ENCODE measurements around the gene BAZ1B.
"Not testable (repeated sequence)": the region's sequence is repeated elsewhere in the genome, so short reads cannot be mapped to it uniquely, and the experiment has no call there.

The BAZ1B gene

DNA sequence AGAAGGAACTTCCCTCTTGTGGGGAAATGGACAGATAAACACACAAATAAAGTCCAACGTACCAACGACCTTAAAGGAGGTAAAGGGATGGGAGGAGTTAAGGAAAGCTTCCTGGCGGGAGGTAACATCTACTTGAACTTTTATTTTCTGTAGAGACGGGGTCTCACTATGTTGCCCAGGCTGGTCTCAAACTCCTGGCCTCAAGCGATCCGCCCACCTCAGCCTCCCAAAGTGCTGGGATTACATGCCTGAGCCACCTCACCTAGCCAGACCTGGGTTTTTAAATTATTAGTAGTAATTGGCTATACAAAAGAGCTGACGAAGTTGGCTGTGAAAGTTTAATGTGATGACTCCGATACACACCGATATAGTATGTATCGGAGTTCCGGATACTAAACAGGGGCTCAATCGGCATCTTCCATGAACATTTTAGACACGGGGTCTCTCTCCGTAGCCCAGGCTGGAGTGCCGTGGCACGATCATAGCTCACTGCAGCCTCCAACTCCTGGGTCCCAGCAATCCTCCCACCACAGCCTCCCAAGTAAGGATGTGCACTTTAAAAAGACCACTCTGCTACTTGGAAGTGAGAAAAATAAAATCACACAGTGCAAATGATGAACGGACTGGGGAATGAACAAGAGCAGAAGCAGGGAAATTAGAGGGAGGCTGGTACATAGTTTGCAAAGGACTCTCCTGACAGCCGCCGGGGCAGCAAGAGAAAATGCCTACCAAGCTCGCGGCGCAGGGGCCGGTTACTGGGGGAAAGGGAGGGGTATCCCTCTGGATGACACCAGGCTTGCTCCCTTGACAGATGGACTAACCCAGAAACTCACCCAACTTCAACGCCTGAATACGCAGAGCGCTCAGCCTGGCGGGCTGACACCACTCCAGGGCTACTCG, 34.4 kb upstream of the BAZ1B start:
- Mint-ChIP-seq H3K4me1 (ENCODE audit: low read depth) (peaks cover 43% of the 10 kb centered on the region), H3K27ac (peak overlapping the region; percentile 97), H3K36me3 (ENCODE audit: low read depth) (peaks cover 58% of the 10 kb centered on the region), H3K27me3 (peaks cover 4% of the 10 kb centered on the region), H3K9me3 (no peaks in the 10 kb centered on the region), H3K4me3 (peak overlapping the region; percentile 94)
- intact Hi-C loops (cut with micrococcal nuclease) = loop anchor here (1.0 kb wide), 2 partner anchors 22 to 34 kb away; partner anchors contain the start of genes BAZ1B and TBL2

DNA sequence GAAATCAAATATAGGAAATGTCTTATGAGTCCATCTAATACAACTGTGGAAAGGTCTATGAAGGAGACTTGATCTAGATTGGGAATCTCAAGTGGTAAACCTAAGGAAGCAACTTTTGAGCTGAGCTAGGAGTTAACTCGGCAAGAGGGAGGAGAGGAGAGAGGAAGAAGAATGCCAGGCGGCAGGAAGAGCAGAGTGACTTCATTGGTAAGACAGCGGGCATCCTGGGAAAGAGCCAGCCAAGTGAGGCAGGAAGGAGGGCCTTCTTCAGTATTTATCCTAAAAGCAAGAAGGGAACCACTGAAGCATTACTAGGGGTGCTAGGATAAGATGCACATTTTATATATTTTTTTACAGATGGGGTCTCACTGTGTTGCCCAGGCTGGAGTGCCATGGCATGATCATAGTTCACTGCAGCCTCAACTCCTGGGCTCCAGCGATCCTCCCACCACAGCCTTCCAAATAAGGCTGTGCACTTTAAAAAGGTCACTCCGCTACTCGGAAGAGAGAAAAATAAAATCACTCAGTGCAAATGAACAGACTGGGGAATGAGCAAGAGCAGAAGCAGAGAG, 33.4 kb upstream of the BAZ1B start:
- intact Hi-C loops (cut with micrococcal nuclease) = no loop called here
- Mint-ChIP-seq H3K36me3 (ENCODE audit: low read depth) (peaks cover 67% of the 10 kb centered on the region), H3K27me3 (peaks cover under 1% of the 10 kb centered on the region), H3K4me1 (ENCODE audit: low read depth) (peaks cover 39% of the 10 kb centered on the region), H3K4me3 (peak overlapping the region; percentile 94), H3K27ac (peak overlapping the region; percentile 18), H3K9me3 (no peaks in the 10 kb centered on the region)

GRCh38 chr7:73550093-73550492, 28.0 kb upstream of the BAZ1B start:
- H3K4me3 Mint-ChIP-seq; H3K27me3 Mint-ChIP-seq; H3K9me3 Mint-ChIP-seq; H3K27ac Mint-ChIP-seq; intact Hi-C loops (cut with micrococcal nuclease): not testable (repeated sequence)
- peaks cover 35% of the 10 kb centered on the region for H3K4me1 Mint-ChIP-seq (ENCODE audit: low read depth)
- peaks cover 100% of the 10 kb centered on the region for H3K36me3 Mint-ChIP-seq (ENCODE audit: low read depth)

- H3K36me3 Mint-ChIP-seq (ENCODE audit: low read depth) = peaks cover 98% of the 10 kb centered on the region
- no peaks in the 10 kb centered on the region for H3K27me3 Mint-ChIP-seq
- H3K4me1 Mint-ChIP-seq (ENCODE audit: low read depth) = peaks cover 26% of the 10 kb centered on the region
- no peaks in the 10 kb centered on the region for H3K9me3 Mint-ChIP-seq
- H3K4me3 Mint-ChIP-seq = no peak overlapping the region
- intact Hi-C loops (cut with micrococcal nuclease) = loop anchor here (2.0 kb wide), 1 partner anchor 20 kb away; no protein-coding TSS in a partner anchor
- H3K27ac Mint-ChIP-seq = no peak overlapping the region
Observed at GRCh38 chr7:73549176-73549575, 27.1 kb upstream of the BAZ1B start.

DNA sequence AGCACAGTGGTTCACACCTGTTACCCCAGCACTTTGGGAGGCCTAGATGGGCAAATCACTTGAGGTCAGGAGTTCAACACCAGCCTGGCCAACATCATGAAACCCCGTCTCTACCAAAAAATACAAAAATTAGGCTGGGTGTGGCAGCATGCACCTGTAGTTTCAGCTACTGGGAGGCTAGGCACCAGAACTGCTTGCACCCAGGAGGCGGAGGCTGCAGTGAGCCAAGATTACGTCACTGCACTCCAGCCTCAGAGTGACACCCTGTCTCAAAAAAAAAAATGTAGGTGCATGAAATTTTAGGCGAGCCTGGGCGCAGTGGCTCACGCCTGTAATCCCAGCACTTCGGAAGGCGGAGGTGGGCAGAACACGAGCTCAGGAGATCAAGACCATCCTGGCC, 25.7 kb upstream of the BAZ1B start:
- no peaks in the 10 kb centered on the region for H3K27me3 Mint-ChIP-seq
- no peak overlapping the region for H3K4me3 Mint-ChIP-seq
- no peak overlapping the region for H3K27ac Mint-ChIP-seq
- peaks cover 26% of the 10 kb centered on the region for H3K4me1 Mint-ChIP-seq (ENCODE audit: low read depth)
- no peaks in the 10 kb centered on the region for H3K9me3 Mint-ChIP-seq
- peaks cover 98% of the 10 kb centered on the region for H3K36me3 Mint-ChIP-seq (ENCODE audit: low read depth)
- intact Hi-C loops (cut with micrococcal nuclease) = loop anchor here (2.0 kb wide), 1 partner anchor 21 kb away; no protein-coding TSS in a partner anchor

DNA sequence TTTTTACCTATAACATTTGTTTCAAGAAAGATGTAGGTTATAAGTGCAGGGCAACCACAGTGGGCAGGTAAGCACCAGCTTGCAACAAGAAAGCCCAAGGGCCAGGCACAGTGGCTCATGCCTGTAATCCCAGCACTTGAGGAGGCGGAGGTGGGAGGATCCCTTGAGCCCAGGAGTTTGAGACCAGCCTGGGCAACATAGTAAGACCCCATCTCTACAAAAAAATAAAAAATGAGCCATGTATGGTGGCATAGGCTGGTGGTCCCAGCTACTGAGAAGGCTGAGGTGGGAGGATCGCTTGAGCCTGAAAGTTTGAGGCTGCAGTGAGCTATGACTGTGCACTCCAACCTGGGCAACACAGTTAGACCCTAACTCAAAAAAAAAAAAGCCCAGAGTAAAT, 22.6 kb upstream of the BAZ1B start:
- intact Hi-C loops (cut with micrococcal nuclease) = no loop called here
- Mint-ChIP-seq H3K9me3 (no peaks in the 10 kb centered on the region), H3K4me3 (no peak overlapping the region), H3K27me3 (no peaks in the 10 kb centered on the region), H3K27ac (no peak overlapping the region), H3K36me3 (ENCODE audit: low read depth) (peaks cover 98% of the 10 kb centered on the region), H3K4me1 (ENCODE audit: low read depth) (peaks cover 26% of the 10 kb centered on the region)

- intact Hi-C loops (cut with micrococcal nuclease) = no loop called here
- Mint-ChIP-seq H3K36me3 (ENCODE audit: low read depth) (peaks cover 97% of the 10 kb centered on the region), H3K9me3 (no peaks in the 10 kb centered on the region), H3K4me1 (ENCODE audit: low read depth) (peaks cover 6% of the 10 kb centered on the region), H3K4me3 (no peak overlapping the region), H3K27ac (no peak overlapping the region), H3K27me3 (no peaks in the 10 kb centered on the region)
Observed at GRCh38 chr7:73541722-73542121, 19.6 kb upstream of the BAZ1B start.

GRCh38 chr7:73539709-73540108, 17.6 kb upstream of the BAZ1B start:
- no peaks in the 10 kb centered on the region for H3K4me1 Mint-ChIP-seq (ENCODE audit: low read depth)
- intact Hi-C loops (cut with micrococcal nuclease) = no loop called here
- H3K27me3 Mint-ChIP-seq = no peaks in the 10 kb centered on the region
- H3K27ac Mint-ChIP-seq = no peak overlapping the region
- H3K4me3 Mint-ChIP-seq = no peak overlapping the region
- peaks cover 97% of the 10 kb centered on the region for H3K36me3 Mint-ChIP-seq (ENCODE audit: low read depth)
- no peaks in the 10 kb centered on the region for H3K9me3 Mint-ChIP-seq

GRCh38 chr7:73538510-73538909, 16.4 kb upstream of the BAZ1B start:
- peaks cover 88% of the 10 kb centered on the region for H3K36me3 Mint-ChIP-seq (ENCODE audit: low read depth)
- intact Hi-C loops (cut with micrococcal nuclease); H3K27me3 Mint-ChIP-seq; H3K27ac Mint-ChIP-seq; H3K9me3 Mint-ChIP-seq; H3K4me1 Mint-ChIP-seq (ENCODE audit: low read depth); H3K4me3 Mint-ChIP-seq: not testable (repeated sequence)

GRCh38 chr7:73537051-73537450, 15.0 kb upstream of the BAZ1B start:
- Mint-ChIP-seq H3K9me3 (no peaks in the 10 kb centered on the region), H3K4me1 (ENCODE audit: low read depth) (no peaks in the 10 kb centered on the region), H3K4me3 (no peak overlapping the region), H3K27ac (no peak overlapping the region), H3K27me3 (no peaks in the 10 kb centered on the region), H3K36me3 (ENCODE audit: low read depth) (peaks cover 79% of the 10 kb centered on the region)
- intact Hi-C loops (cut with micrococcal nuclease) = no loop called here

DNA sequence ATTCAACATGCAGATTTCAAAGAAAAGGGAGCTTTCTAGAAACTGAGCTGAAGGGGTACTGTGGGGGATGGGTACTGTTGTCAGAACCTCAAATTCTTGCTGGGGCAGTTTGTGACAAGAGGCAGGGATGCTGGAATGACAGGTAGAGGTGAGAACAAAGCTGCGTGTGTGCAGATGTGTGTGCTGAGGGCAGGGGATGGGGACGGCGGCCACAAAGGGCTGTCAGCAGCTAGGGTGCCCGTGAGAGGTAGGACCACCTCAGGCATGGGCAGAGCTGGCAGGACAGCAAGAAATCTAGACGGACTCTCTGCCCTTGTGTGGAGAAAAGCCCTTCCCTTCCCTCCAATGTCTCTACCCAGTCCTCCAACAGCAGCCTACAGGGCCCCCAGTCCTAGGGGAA, 14.4 kb upstream of the BAZ1B start:
- H3K36me3 Mint-ChIP-seq (ENCODE audit: low read depth) = peaks cover 73% of the 10 kb centered on the region
- H3K4me3 Mint-ChIP-seq = no peak overlapping the region
- intact Hi-C loops (cut with micrococcal nuclease) = no loop called here
- no peaks in the 10 kb centered on the region for H3K4me1 Mint-ChIP-seq (ENCODE audit: low read depth)
- no peaks in the 10 kb centered on the region for H3K27me3 Mint-ChIP-seq
- no peak overlapping the region for H3K27ac Mint-ChIP-seq
- H3K9me3 Mint-ChIP-seq = no peaks in the 10 kb centered on the region

DNA sequence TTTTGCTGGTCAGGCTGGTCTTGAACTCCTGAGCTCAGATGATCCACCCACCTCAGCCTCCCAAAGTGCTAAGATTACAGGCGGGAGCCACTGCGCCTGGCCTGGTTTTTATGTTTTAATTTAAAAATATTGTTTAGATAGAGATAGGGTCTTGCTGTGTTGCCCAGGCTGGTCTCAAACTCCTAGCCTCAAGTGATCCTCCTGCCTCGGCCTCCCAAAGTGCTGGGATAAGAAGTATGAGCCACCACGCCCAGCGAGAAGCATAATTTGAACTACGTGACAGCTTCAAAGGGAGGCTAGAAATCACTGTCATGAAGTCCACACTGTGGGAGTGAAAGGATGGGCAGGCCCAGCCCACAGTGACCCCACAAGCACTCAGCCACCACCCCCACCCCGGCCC, 13.8 kb upstream of the BAZ1B start:
- H3K27me3 Mint-ChIP-seq; H3K4me1 Mint-ChIP-seq (ENCODE audit: low read depth); H3K4me3 Mint-ChIP-seq; H3K27ac Mint-ChIP-seq; intact Hi-C loops (cut with micrococcal nuclease); H3K9me3 Mint-ChIP-seq: not testable (repeated sequence)
- H3K36me3 Mint-ChIP-seq (ENCODE audit: low read depth) = peaks cover 68% of the 10 kb centered on the region

DNA sequence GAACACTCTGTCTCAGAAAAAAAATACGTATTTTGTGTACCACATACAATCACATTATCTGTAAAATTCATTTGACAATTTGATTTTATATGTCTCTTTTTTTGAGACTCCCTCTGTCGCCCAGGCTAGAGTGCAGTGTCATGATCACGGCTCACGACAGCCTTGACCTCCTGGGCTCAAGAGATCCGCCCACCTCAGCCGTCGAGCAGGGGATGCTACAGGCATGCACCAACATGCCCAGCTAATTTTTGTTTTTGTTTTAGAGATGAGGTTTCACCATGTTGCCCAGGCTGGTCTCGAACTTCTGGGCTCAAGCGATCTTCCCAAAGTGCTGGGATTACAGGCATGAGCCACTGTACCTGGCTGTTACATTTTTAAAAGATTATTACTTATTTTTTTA, 11.6 kb upstream of the BAZ1B start:
- no peak overlapping the region for H3K27ac Mint-ChIP-seq
- intact Hi-C loops (cut with micrococcal nuclease) = no loop called here

DNA sequence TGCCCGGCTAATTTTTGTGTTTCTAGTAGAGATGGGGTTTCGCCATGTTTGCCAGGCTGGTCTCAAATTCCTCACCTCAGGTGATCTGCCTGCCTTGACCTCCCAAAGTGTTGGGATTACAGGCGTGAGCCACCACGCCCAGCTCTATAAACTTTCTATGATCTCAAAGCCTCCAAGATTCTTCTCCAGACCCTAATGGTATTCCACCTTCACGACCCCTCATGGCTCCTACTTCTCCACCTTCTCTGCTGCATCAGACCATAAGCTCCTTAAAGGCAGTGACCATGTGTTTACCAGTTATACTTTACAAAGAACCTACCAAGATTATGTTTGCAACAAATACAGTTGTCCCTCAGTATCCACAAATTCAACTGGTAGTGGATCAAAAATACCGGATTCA, 10.1 kb upstream of the BAZ1B start:
- no peaks in the 10 kb centered on the region for H3K27me3 Mint-ChIP-seq
- H3K4me3 Mint-ChIP-seq = no peak overlapping the region
- H3K27ac Mint-ChIP-seq = no peak overlapping the region
- intact Hi-C loops (cut with micrococcal nuclease) = no loop called here
- peaks cover 32% of the 10 kb centered on the region for H3K36me3 Mint-ChIP-seq (ENCODE audit: low read depth)
- no peaks in the 10 kb centered on the region for H3K9me3 Mint-ChIP-seq
- no peaks in the 10 kb centered on the region for H3K4me1 Mint-ChIP-seq (ENCODE audit: low read depth)

More for the DNA sequence above, 11.6 kb upstream of the BAZ1B start:
- Mint-ChIP-seq H3K36me3 (ENCODE audit: low read depth) (peaks cover 46% of the 10 kb centered on the region), H3K9me3 (no peaks in the 10 kb centered on the region), H3K4me3 (no peak overlapping the region), H3K27me3 (no peaks in the 10 kb centered on the region), H3K4me1 (ENCODE audit: low read depth) (no peaks in the 10 kb centered on the region)
